H54 (cell line): ENCODE results near the gene OR5M3.

Source experiments
- DNase-seq: peaks from one replicate; pipeline ENCODE4 v3.0.0; 2011; ENCODE audit warnings: low spot score, mixed read lengths; ENCODE audit not compliant: insufficient read length
- FAIRE-seq: peaks from 3 replicates; lab custom pipeline; 2011; peaks lifted over from hg19 to GRCh38; lab: Jason Lieb, UNC
- POLR2A ChIP-seq: IDR thresholded peaks from 2 replicates; pipeline ENCODE4 v1.6.1; 2011; ENCODE audit warnings: low read depth, mild to moderate bottlenecking, low read length

OR5M3 gene

GRCh38 chr11:56473252-56473651 lies at the start of gene OR5M3:
Gene OR5M3 (minus strand): TSS chr11:56473352. CDS start chr11:56470497, 2,855 bp downstream.
- DNase-seq (no peak), FAIRE-seq (no peak)
- no peak for TF ChIP-seq POLR2A

GRCh38 chr11:56522008-56522407 lies 48.9 kb upstream of the OR5M3 start:
- FAIRE-seq = no peak
- no peak for DNase-seq
- no peak for TF ChIP-seq POLR2A

GRCh38 chr11:56513280-56513679 lies 40.1 kb upstream of the OR5M3 start:
- DNase-seq (no peak), FAIRE-seq (no peak)
- TF ChIP-seq POLR2A = no peak

GRCh38 chr11:56509439-56509838 lies 36.3 kb upstream of the OR5M3 start:
- DNase-seq (no peak), FAIRE-seq (no peak)
- TF ChIP-seq POLR2A = no peak

GRCh38 chr11:56497010-56497409 lies 23.9 kb upstream of the OR5M3 start:
- TF ChIP-seq POLR2A = no peak
- no peak for DNase-seq
- FAIRE-seq = no peak

GRCh38 chr11:56495117-56495516 lies 22.0 kb upstream of the OR5M3 start:
- FAIRE-seq = no peak
- no peak for DNase-seq
- no peak for TF ChIP-seq POLR2A

GRCh38 chr11:56491270-56491669 lies 18.1 kb upstream of the OR5M3 start, which contains the start of gene OR5M8:
Gene OR5M8 (minus strand): TSS chr11:56491370. CDS start chr11:56491370, 0 bp downstream.
- no peak for FAIRE-seq

GRCh38 chr11:56486801-56487200 lies 13.6 kb upstream of the OR5M3 start:
- FAIRE-seq (no peak), DNase-seq (no peak)
- no peak for TF ChIP-seq POLR2A

More at GRCh38 chr11:56491270-56491669, 18.1 kb upstream of the OR5M3 start, which contains the start of gene OR5M8:
- no peak for DNase-seq
- no peak for TF ChIP-seq POLR2A

GRCh38 chr11:56474729-56475235 lies 1.6 kb upstream of the OR5M3 start:
- FAIRE-seq (no peak), DNase-seq (no peak)
- no peak for TF ChIP-seq POLR2A

GRCh38 chr11:56457076-56457475 lies 16.1 kb downstream of the OR5M3 start:
- DNase-seq (no peak), FAIRE-seq (no peak)
- no peak for TF ChIP-seq POLR2A

- no peak for DNase-seq
- no peak for FAIRE-seq
- TF ChIP-seq POLR2A = no peak
These were observed 19.6 kb downstream of the OR5M3 start for GRCh38 chr11:56453521-56453920.
